Endometrial microvascular endothelial cells (primary cell): ENCODE data around the gene CDK15. TPM values are rescaled to one million over a fixed set of nuclear protein-coding genes. Genes with fewer than 3 reads are reported as not detected.

Experiments
- in situ Hi-C: cut with HindIII; loops from 2 replicates; pipeline ENCODE4 v1.10.0; 2017; ENCODE audit warnings: low sequenced_read_pairs, low pct_unique_long_range_greater_than_20kb; ENCODE audit errors: inconsistent ontology term
- total RNA-seq: library from RNA; depleted of rRNA; stranded (reverse); fragments of >200 nt; gene quantifications from one replicate; pipeline ENCODE4 v1.2.3, GENCODE V29; 2015; ENCODE audit errors: inconsistent ontology term

CDK15 gene
- total RNA-seq, 1 donor from 2014 or later = not detected

DNA sequence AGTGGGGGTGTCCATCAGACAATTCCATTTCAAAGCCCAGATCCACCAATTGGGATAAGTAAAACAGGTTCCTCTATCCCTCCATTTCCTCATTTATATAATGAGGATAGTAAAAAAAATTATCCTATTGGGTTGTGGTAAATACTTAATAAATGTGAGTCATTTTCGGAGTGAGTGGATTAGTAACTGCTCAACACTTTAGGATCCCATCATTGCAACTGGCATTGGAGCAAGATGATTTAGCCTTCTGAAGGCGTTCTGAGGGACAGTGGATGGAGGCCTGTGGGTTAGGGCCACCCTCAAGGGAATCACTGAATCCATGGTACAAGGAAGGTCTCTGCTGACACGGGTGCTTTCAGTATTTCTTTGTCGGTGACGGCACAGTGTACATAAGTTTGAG, 118.7 kb downstream of the CDK15 start:
- in situ Hi-C loops = no loop called here

DNA sequence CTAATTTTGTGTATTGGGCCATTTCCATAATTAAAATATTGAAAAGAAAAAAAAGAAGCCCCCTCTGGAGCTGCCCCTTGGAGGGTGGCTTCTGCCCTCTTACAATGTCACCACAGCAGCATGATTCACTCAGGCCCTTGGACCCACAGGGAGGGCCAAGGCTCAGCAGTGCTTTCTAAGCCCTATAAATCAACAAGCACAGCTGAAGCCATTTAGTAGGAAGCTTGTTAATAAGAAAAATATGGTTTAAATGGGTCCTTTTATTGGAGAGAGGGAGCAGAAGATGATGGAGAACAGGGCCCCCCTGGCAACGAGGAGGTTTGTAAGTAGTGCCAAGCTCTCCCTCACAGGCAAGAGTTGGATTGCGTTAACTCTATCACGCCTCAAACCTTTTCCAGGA, 119.7 kb downstream of the CDK15 start:
- in situ Hi-C loops = no loop called here

DNA sequence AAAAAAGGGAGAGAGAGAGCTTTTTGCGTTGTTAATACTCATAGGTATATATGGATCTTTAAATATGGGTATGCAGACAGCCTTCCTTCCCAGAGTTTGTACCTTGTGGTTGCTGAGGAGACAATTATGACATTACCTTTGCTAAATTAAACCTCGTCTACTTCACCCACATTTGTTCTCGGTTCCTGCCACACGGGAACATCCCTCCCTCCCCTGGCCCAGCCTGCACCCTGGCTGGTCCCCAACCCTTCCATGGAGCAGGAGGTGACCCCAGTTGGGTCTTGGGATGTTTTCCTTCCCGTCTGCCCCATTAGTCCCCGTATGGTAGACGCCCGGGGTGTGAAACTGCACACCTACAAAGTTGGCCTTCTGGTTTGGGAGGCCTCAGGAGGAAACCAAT, 122.0 kb downstream of the CDK15 start:
- in situ Hi-C loops = no loop called here

- in situ Hi-C loops = no loop called here
Measured at GRCh38 chr2:201929281-201930026, 123.1 kb downstream of the CDK15 start.

DNA sequence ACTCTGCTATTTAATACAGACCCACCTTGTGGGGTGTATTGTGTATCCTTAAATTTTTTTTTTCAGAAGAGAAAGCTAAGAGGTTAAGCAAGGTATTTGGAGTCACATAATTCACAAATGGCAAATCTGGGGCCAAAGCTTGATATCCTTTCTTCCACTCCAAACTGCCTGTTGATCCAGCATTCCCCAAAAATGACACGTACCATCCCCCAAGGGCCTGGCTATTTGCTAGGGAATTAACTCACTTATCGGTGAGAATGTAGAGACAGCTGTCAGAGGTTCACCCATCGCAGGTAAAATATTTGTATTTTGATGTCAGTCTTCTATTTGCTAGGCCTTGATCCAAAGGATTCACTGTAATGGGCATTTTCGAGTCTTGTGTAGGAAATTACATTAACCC, 123.7 kb downstream of the CDK15 start:
- in situ Hi-C loops = no loop called here

- in situ Hi-C loops = no loop called here
Measured at GRCh38 chr2:201930831-201931230, 124.5 kb downstream of the CDK15 start.

DNA sequence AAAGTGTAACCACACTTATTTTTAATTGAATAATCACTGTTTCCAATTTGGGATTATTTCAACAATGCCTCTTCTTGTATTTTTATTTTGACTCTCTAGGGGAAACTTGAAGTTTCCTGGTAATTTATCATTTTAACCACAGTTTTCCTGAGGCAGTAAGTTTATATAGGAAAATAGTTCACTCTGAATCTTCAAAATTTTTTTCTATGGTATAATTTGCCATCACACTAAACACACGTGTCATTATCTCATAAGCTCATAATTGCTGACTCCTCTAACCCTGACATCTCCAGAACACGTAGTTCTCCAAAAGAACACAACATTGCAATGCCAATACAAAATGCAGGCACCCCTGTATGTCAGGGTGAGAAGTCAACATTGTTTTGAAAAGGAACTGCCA, 125.1 kb downstream of the CDK15 start:
- in situ Hi-C loops = no loop called here

GRCh38 chr2:201931951-201932350, 125.6 kb downstream of the CDK15 start:
- in situ Hi-C loops = no loop called here

DNA sequence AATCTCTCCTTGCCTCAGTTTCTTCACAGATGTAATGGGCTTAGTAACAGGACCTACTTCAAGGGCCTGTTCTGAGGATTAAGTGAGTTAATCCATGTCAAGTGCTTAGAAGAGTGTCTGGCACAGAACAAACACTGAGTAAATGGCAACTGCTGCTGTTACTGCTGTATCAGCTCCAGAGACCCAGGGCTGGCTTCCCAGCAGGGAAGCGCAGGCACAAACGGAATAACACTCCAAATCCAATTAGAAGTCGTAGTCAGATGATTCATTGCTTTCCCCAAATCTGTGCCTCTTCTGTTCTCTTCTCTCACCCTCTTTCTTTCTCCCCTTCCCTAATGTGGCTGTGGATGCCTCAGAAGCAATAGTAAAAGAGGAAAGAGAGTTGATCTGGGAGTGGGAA, 126.2 kb downstream of the CDK15 start:
- in situ Hi-C loops = no loop called here

DNA sequence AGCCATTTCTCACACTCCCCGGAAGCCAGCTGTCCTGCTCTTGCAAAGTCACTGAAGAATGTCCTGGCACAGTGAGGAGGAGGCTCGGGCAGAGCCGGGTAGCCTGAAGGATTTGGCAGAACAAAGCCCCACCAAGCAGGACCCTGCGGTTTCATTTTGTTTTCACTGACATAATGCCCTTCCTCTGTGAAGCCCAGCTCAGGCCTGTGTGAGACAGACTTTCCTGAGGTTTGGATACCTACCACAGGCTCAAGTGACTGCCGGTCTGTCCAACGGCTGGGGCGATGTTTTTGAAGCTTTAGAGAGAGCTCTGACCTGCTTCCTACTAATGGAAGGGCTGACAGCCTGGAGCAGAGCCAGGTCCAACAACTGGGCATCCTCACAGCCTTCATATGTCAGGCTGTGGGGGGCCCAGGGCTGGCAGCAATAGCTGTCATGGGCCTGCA, 127.5 kb downstream of the CDK15 start:
- in situ Hi-C loops = no loop called here

DNA sequence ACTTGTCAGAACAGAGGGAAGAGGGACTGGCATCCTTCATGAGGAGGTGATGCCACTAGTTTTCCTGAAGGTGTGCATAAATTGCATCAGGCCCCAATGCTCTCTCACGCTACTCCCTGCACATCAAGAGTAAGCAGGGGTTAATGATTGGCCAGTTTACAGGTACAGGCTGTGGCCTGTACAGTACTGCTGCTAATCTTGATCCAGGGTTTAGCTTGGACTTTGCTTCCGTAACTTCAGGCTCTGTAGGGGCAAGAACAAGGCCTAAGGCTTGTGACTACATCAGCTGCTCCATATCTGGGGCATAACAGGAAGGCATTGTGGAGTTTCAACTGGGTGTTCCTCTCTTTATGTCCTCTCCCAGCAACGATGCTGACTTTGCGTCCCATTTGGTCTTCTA, 130.5 kb downstream of the CDK15 start:
- in situ Hi-C loops = no loop called here

DNA sequence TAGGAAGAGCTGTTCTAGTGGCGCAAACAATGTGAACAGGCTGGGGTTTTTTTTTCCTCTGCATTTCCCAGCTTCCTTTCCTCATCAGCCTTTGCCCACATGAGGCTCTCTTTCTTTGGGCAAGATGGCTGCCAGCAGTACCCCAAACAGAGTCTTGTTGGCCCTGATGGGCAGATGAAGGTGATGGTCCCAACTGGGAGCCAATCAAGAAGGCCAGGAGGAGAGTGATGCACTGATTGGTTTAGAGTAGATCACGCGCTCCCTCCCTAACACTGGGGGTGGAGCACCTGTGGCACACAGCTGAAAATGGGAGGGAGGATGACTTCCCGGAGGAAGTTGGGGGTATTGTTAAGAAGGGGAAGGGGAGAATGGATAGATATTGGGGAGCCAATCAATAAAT, 131.0 kb downstream of the CDK15 start:
- in situ Hi-C loops = no loop called here

DNA sequence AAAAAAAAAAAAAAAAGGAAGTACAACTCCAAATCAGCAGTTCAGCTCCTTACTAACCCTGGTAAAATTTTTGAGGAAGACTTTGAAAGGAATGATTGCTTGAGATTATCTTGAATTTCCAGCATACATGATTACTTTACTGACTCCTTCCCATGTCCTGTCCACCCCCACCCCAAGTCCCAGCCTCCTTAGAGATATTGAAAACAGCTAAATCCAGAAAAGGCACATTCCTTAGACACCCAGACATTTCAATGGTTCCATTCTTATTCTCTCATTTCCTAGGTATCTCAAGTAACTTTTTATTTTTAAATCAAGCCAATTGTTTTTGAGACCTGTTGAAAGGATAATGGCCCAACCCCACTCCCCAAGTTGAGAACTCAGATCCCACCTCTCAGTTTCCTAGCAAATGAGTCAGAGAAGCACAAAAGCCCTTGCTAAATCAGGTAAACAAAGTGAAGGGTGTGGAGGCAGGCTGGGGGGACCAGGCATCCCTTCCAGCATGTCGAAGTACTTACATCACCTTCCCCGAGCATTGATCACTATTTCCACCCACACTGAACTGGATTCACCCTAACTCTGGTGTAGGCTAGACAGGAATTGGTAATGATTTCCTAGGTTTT, 131.9 kb downstream of the CDK15 start:
- in situ Hi-C loops = no loop called here

DNA sequence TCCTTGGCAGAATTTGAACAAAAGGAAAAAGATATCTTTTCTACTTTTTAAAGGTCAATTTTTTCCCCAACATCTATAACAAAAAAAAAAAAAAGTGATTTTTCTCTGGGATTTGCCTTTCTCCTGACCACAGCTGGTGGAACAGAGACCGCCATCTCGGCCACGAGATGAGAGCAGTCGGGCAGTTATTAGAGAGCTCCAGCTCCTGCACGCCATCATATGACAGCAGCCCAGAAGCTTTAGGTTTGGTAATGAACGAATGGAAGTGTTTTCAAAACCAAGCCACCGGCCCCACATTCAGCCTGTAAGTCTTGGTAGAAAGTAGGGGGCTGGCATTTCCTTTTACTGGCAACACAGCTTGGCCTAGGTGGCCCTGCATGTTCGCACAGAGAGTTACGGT, 132.4 kb downstream of the CDK15 start:
- in situ Hi-C loops = no loop called here

DNA sequence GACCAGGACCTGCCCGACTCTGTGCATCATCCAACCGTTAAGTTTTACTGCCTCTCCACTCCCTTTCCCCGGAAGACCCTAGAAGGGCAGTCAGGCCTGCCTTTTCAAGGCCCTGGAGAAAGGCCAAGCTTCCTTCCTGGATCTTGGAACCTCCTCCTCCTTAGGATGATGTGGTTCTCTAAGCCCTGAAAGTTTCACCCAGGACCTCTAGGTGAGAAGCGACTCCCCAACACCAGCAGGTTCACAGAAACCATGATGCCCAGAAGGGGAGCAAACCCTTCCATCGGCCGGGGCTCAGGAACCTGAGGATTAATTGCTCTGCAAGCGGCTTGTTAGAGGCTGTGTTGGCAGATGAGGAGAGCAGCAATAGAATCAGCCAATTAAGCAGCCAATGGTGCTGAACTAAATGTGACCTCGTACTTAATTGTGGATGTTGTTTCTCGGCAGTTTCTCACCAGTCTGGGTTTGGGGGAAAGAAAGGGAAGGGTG, 133.2 kb downstream of the CDK15 start:
- in situ Hi-C loops = no loop called here

GRCh38 chr2:201942531-201942930, 136.2 kb downstream of the CDK15 start:
- in situ Hi-C loops = no loop called here

Other genes starting within 250 kb of the CDK15 start
- gene TMEM237, start 163.0 kb upstream of the CDK15 start, total RNA-seq = 49.7 TPM
- gene MPP4, start 107.9 kb upstream of the CDK15 start, total RNA-seq = 11.0 TPM
- 27.1 TPM for gene ALS2, start 25.6 kb upstream of the CDK15 start, total RNA-seq
- 0.28 TPM for gene FZD7, start 227.3 kb downstream of the CDK15 start, total RNA-seq